Uterus (tissue), 2 donors: Measurements from ENCODE around the gene IFI27.

Experiments
- CTCF ChIP-seq, 4 experiments: fragments of 200-600 bp in 2 of 4; fragments of 450-650 bp in 2 of 4; sonication (generic) in 2 of 4; IDR thresholded peaks; one replicate each; pipeline ENCODE4 v1.5.1; 2016 to 2019; ENCODE audit warnings: antibody characterized with exemption in 4 of 4, mild to moderate bottlenecking in 2 of 4, moderate library complexity in 1 of 4
- POLR2A ChIP-seq, 2 donors: fragments of 450-650 bp; IDR thresholded peaks; one replicate each; pipeline ENCODE4 v1.6.1; 2016; ENCODE audit warnings: antibody characterized with exemption in 2 of 2, mild to moderate bottlenecking in 1 of 2, moderate library complexity in 1 of 2

- TF ChIP-seq POLR2A (IDR thresholded peaks at IDR 0.05) (peak in 1 of 2 donors; percentile 30), CTCF (IDR thresholded peaks at IDR 0.05) (no peak)
Measured at GRCh38 chr14:94115058-94115591, 4.6 kb downstream of the IFI27 start.
